ENCODE measurements around the gene CWC25.

DNA sequence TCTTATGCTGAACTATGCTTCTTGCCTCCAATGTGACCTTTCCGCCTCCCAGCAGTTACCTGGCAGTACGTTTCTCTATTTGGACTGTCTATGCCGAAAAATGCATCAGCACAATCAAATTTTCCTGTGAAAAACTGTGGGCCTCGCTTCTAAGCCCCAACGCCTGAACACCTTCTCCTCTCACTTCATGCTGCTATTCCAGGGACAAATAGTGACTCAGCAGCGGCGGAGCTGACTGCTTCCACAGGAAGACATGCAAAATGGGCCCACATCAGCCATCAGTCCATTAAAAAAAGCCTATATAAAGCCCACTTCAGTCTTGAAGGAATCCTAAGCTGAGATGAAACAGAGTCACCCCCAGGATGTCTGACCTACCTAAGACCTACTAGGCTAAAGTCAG, 15.3 kb downstream of the CWC25 start:
- TF ChIP-seq, protein P1, sequence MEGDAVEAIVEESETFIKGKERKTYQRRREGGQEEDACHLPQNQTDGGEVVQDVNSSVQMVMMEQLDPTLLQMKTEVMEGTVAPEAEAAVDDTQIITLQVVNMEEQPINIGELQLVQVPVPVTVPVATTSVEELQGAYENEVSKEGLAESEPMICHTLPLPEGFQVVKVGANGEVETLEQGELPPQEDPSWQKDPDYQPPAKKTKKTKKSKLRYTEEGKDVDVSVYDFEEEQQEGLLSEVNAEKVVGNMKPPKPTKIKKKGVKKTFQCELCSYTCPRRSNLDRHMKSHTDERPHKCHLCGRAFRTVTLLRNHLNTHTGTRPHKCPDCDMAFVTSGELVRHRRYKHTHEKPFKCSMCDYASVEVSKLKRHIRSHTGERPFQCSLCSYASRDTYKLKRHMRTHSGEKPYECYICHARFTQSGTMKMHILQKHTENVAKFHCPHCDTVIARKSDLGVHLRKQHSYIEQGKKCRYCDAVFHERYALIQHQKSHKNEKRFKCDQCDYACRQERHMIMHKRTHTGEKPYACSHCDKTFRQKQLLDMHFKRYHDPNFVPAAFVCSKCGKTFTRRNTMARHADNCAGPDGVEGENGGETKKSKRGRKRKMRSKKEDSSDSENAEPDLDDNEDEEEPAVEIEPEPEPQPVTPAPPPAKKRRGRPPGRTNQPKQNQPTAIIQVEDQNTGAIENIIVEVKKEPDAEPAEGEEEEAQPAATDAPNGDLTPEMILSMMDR (conservative IDR thresholded peaks at IDR 0.05 in 1 of 2, IDR thresholded peaks at IDR 0.05 in 1 of 2; ENCODE audit: extremely low read depth in 1 of 2, insufficient read depth in 1 of 2, low read depth in 1 of 2, low read length in 2 of 2): no peak
- TF ChIP-seq EZH2 (IDR thresholded peaks at IDR 0.05; ENCODE audit: borderline replicate concordance, low read length): no peak

Data from mammary epithelial cell (primary cell).